Astrocyte of the cerebellum (primary cell): ENCODE results near the gene ZNF653.

ENCODE experiments used
- DNase-seq: peaks from one replicate; pipeline ENCODE4 v3.0.0-alpha.2; 2011; ENCODE audit warnings: low read depth
- H3K4me3 ChIP-seq: 2 replicates; pipeline ENCODE4 v1.5.1; 2011; ENCODE audit warnings: mild to moderate bottlenecking, low read depth, low read length, moderate library complexity
- in situ Hi-C: cut with HindIII; loops from 2 replicates; pipeline ENCODE4 v1.10.0; 2017; ENCODE audit warnings: low sequenced_read_pairs
- TF ChIP-seq, protein P1 (sequence below): IDR thresholded peaks from 2 replicates; pipeline ENCODE4 v1.5.1; 2012; ENCODE audit warnings: low read length, low read depth, moderate library complexity, mild to moderate bottlenecking; ENCODE audit errors: missing control alignments

ZNF653 gene

DNA sequence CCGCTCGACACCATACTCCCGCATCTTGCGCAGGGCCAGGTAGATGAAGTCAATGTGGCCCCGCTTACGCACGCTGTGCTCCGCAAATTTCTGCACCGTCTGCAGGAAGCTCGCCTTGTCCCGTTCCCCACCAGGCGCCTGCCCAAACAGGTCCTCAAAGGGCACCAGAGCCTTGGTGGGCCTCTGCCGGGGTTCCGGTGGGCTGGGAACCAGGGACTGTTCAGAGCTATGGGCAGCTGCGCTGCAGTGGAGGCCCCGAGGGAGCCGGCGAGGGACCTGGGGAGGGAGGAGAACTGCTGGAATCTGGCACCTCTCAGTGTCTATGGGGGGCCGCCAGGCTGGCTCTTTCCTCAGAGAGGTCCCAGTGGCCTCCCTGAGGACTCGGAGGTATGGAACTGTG lies 8.3 kb upstream of the ZNF653 start:
- DNase-seq: no peak
- in situ Hi-C loops: no loop called here
- TF ChIP-seq, protein P1, sequence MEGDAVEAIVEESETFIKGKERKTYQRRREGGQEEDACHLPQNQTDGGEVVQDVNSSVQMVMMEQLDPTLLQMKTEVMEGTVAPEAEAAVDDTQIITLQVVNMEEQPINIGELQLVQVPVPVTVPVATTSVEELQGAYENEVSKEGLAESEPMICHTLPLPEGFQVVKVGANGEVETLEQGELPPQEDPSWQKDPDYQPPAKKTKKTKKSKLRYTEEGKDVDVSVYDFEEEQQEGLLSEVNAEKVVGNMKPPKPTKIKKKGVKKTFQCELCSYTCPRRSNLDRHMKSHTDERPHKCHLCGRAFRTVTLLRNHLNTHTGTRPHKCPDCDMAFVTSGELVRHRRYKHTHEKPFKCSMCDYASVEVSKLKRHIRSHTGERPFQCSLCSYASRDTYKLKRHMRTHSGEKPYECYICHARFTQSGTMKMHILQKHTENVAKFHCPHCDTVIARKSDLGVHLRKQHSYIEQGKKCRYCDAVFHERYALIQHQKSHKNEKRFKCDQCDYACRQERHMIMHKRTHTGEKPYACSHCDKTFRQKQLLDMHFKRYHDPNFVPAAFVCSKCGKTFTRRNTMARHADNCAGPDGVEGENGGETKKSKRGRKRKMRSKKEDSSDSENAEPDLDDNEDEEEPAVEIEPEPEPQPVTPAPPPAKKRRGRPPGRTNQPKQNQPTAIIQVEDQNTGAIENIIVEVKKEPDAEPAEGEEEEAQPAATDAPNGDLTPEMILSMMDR: no peak
- no peak overlapping the region for H3K4me3 ChIP-seq

DNA sequence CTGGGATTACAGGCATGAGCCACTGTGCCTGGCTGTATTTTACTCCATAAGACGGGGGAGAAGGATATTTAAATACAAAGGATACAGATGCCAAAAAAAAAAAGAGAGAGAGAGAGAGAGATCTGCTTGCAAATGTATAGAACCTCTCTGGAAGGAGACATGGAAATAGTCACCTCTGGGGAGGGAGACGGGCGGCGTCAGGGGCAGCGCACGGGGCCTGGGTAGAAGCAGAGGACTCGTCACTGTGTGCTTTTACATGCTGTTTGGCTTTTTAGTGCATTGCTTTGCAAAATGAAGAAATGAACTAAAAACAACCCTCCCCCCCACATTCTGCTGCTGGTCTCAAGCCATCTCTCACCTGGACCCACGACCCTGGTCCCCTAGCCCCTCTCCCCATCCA lies 4.8 kb upstream of the ZNF653 start:
- TF ChIP-seq, protein P1: no peak
- in situ Hi-C loops: no loop called here
- H3K4me3 ChIP-seq: no peak overlapping the region
- DNase-seq: no peak

DNA sequence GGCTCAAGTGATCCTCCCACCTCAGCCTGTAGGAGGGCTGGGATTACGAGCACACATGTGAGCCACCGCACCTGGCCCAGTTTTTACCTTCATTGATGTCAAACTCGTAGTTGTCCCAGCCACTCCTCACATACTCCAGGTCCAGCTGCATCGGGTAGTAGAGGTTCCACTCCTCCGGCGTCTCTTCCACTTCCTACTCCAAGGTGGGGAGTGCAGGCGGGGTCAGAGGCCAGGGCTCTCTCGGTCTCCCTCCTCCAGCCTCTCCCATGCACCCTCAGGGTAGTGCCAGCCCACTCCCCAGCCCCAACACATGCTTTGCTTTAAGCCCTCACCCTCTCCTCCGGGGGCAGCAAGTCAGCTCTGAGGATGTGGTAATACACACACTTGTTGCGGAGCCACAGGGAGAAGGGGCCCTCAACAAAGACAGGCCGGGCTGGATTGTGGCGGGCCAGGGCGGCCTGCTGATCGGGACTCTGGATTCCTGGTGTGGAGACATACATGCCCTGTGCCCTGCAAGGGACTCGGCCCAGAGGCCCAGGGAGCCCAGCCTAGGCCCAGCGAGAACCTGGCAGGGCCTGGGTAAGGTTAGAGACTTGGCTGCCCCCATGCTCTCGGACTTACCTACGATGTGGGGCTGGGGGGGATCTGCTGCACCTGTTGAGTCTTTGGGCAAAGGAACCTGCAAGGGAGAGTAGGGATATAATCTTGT lies 1.9 kb upstream of the ZNF653 start:
- TF ChIP-seq, protein P1: no peak
- in situ Hi-C loops: no loop called here
- H3K4me3 ChIP-seq: no peak overlapping the region
- DNase-seq: no peak

DNA sequence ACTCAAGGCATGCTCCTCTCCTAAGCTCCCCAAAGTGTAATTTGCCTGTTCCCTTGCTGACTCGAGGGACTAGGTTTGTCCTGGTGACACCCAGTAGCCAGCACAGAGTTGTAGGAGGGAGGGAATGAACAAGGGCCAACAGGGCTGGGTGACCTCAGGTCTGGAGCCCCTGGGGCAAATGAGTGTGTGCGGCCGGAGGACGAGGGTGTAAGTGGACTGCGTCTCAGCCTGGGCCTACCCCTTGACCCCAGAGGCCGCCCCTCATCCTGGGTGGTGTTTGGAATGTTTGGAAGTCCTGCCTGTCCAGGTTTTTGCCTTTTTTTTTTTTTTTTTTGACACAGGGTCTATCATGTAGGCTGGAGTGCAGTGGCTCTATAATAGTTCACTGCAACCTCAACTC lies 1.3 kb upstream of the ZNF653 start:
- no peak for DNase-seq
- H3K4me3 ChIP-seq: no peak overlapping the region
- in situ Hi-C loops: no loop called here
- TF ChIP-seq, protein P1: no peak

DNA sequence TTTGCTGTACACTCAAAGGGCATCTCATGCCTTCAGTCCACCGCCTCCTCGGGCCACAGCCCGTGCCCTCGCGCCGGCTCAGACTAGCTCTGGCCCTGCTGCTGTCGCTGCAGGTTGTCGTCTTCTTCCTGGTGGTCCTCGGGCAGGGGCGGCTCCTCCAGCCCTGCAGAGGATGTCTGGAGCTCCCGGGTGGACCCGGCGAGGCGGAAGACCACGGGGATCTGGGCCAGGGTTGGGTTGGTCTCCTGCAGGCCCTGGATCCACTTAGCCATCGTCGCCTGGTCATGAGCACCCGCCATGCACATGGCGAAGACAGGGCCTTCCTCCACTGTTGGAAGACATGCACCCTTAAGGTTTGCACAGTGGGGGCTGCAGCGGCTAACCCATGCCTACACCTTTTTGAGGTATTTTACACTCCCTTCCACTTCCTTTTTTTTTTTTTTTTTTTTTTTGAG lies 489 bp upstream of the ZNF653 start:
- no peak for DNase-seq
- in situ Hi-C loops: no loop called here

DNA sequence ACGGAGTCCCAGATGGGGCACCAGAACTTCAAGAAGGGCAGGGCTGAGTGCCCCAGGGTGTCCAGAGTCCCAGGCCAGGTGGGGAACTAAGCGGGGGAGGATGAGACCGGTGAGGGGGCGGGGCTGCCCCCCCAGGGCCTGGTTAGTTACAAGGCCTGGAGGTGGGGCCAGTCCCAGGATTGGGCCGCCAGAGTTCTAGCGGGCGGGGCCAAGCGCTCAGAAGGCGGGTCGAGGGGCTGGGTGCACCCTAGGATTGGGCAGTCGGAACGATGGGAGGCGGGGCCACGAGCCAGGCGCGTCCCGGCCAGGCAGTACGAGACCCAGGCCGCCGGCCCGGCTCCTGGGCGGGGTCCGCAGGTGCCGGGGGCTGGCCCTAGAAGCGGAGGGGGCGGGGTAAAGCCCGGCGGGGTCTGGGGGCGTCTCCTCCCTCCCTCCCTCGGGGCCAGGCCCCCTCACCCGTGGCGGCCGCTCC lies 571 bp downstream of the ZNF653 start:
- TF ChIP-seq, protein P1: no peak
- DNase-seq: peak; percentile 83
- in situ Hi-C loops: no loop called here
- H3K4me3 ChIP-seq: peak overlapping the region; percentile 68

More for the DNA sequence above, 489 bp upstream of the ZNF653 start:
- TF ChIP-seq, protein P1: no peak
- H3K4me3 ChIP-seq: peak overlapping the region; percentile 68
